GM19043 (cell line): ENCODE results near the gene HDAC4.

ENCODE experiments used
- ATAC-seq: cut with Tn5 transposase; IDR thresholded peaks from one replicate; pipeline ENCODE4 v1.9.1; 2021; ENCODE audit warnings: low read depth; ENCODE audit not compliant: unreplicated experiment

Gene HDAC4

GRCh38 chr2:239195318-239195871 lies 205.4 kb downstream of the HDAC4 start:
- no peak for ATAC-seq

- no peak for ATAC-seq
Observed at GRCh38 chr2:239194731-239195317, 206.0 kb downstream of the HDAC4 start.

- no peak for ATAC-seq
Observed at GRCh38 chr2:239193925-239194677, 206.7 kb downstream of the HDAC4 start.

GRCh38 chr2:239193401-239193811 lies 207.4 kb downstream of the HDAC4 start:
- no peak for ATAC-seq

GRCh38 chr2:239192975-239193374 lies 207.8 kb downstream of the HDAC4 start:
- no peak for ATAC-seq

- no peak for ATAC-seq
Observed at GRCh38 chr2:239192456-239192855, 208.4 kb downstream of the HDAC4 start.

GRCh38 chr2:239190921-239191885 lies 209.6 kb downstream of the HDAC4 start:
- no peak for ATAC-seq

- no peak for ATAC-seq
Observed at GRCh38 chr2:239190361-239190760, 210.5 kb downstream of the HDAC4 start.

- no peak for ATAC-seq
Observed at GRCh38 chr2:239189711-239190131, 211.1 kb downstream of the HDAC4 start.

GRCh38 chr2:239188536-239188935 lies 212.3 kb downstream of the HDAC4 start:
- ATAC-seq = no peak

- ATAC-seq = no peak
Observed at GRCh38 chr2:239187464-239188253, 213.2 kb downstream of the HDAC4 start.

GRCh38 chr2:239186516-239187357 lies 214.1 kb downstream of the HDAC4 start:
- ATAC-seq = no peak

- no peak for ATAC-seq
Observed at GRCh38 chr2:239184968-239185903, 215.6 kb downstream of the HDAC4 start.

GRCh38 chr2:239184179-239184578 lies 216.6 kb downstream of the HDAC4 start:
- ATAC-seq = no peak

- ATAC-seq = no peak
Observed at GRCh38 chr2:239182981-239183791, 217.6 kb downstream of the HDAC4 start.

GRCh38 chr2:239181903-239182581 lies 218.8 kb downstream of the HDAC4 start:
- ATAC-seq = no peak
